GM12878 (cell line): ENCODE data around the gene LENG1. TPM values are rescaled to one million over a fixed set of nuclear protein-coding genes. Genes with fewer than 3 reads are reported as not detected.

Experiments used
- ATAC-seq: fragments of 200-7000 bp; cut with Tn5 transposase; 3 replicates; pipeline ENCODE4 v1.9.1; 2020; ENCODE audit warnings: mild to moderate bottlenecking, moderate library complexity
- BruUV-seq: library from RNA; stranded (reverse); fragments of 400-500 nt; replicated peaks from 2 replicates; lab custom pipeline; 2021; lab: Mats Ljungman, UMichigan
- CTCF ChIA-PET: fragments of 300-600 bp; sonication (Branson Sonifier 250); formaldehyde crosslinking; extraction: SDS; loops from one replicate; lab custom pipeline; 2021; ENCODE audit warnings: inconsistent platforms; lab: Yijun Ruan, JAX
- POLR2A ChIA-PET: fragments of 350-600 bp; formaldehyde crosslinking; extraction: SDS; loops from one replicate; lab custom pipeline; 2021; ENCODE audit warnings: inconsistent platforms; lab: Charles Lee
- RAD21 ChIA-PET: fragments of 300-600 bp; sonication (Branson Sonifier 250); formaldehyde crosslinking; loops from one replicate; lab custom pipeline; 2023; ENCODE audit warnings: antibody characterized with exemption; ENCODE audit not compliant: unreplicated experiment; lab: Charles Lee
- SMC1A ChIA-PET: fragments of 300-600 bp; sonication (Branson Sonifier 250); formaldehyde crosslinking; loops from one replicate; lab custom pipeline; 2023; ENCODE audit not compliant: unreplicated experiment, uncharacterized antibody; lab: Charles Lee
- DNase-seq: peaks from one replicate; pipeline ENCODE4 v3.0.0-alpha.2; 2011; ENCODE audit warnings: low read depth, low spot score
- FAIRE-seq: peaks from 3 replicates; lab custom pipeline; 2011; peaks lifted over from hg19 to GRCh38; lab: Jason Lieb, UNC
- H2AFZ ChIP-seq: 2 replicates; pipeline ENCODE4 v1.6.0; 2011; ENCODE audit warnings: low read depth, low read length, control low read depth; ENCODE audit not compliant: control insufficient read depth
- H3K27ac ChIP-seq: 2 replicates; pipeline ENCODE4 v1.5.1; 2011; ENCODE audit warnings: control low read depth; ENCODE audit not compliant: control insufficient read depth, insufficient read depth
- H3K27me3 ChIP-seq, 2 experiments: replicated peaks in 1 of 2; 2 replicates each; pipeline versions ENCODE4 v1.6.0 to v1.6.1; 2011; ENCODE audit warnings: low read length in 1 of 2; ENCODE audit not compliant: control insufficient read depth in 2 of 2, insufficient read depth in 2 of 2
- H3K36me3 ChIP-seq, 2 experiments: 2 replicates each; pipeline ENCODE4 v1.5.1; 2011; ENCODE audit warnings: low read length in 1 of 2; ENCODE audit not compliant: control insufficient read depth in 2 of 2, insufficient read depth in 2 of 2
- H3K4me1 ChIP-seq: 2 replicates; pipeline ENCODE4 v1.6.1; 2011; ENCODE audit warnings: mild to moderate bottlenecking, low read length, moderate library complexity, mixed read lengths; ENCODE audit not compliant: control insufficient read depth, insufficient read depth
- H3K4me2 ChIP-seq: 2 replicates; pipeline ENCODE4 v1.6.0; 2011; ENCODE audit warnings: control low read depth; ENCODE audit not compliant: control insufficient read depth, insufficient read depth
- H3K4me3 ChIP-seq: fragments of 200-600 bp; sonication (generic); 2 replicates; pipeline ENCODE4 v1.5.1; 2016
- H3K79me2 ChIP-seq: 2 replicates; pipeline ENCODE4 v1.6.0; 2011; ENCODE audit warnings: low read length; ENCODE audit not compliant: control insufficient read depth, insufficient read depth
- H3K9ac ChIP-seq: 2 replicates; pipeline ENCODE4 v1.8.0; 2011; ENCODE audit warnings: low read length, control low read depth, mixed read lengths; ENCODE audit not compliant: control insufficient read depth, insufficient read depth
- H3K9me3 ChIP-seq: replicated peaks from 3 replicates; pipeline ENCODE4 v1.5.1; 2011; ENCODE audit warnings: mild to moderate bottlenecking, low read length; ENCODE audit not compliant: control insufficient read depth, insufficient read depth
- H4K20me1 ChIP-seq: 2 replicates; pipeline ENCODE4 v1.6.0; 2011; ENCODE audit not compliant: control insufficient read depth, insufficient read depth
- CHD1 ChIP-seq: IDR thresholded peaks from 2 replicates; pipeline ENCODE4 v1.6.1; 2012; ENCODE audit warnings: low read depth, low read length, improper control_type of control experiment
- CHD4 ChIP-seq: fragments of 200-600 bp; sonication (generic); IDR thresholded peaks from 2 replicates; pipeline ENCODE4 v1.6.1; 2016; ENCODE audit warnings: mild to moderate bottlenecking
- CUX1 ChIP-seq: IDR thresholded peaks from 2 replicates; pipeline ENCODE4 v1.6.1; 2012; ENCODE audit warnings: improper control_type of control experiment, low read depth, low read length; ENCODE audit not compliant: insufficient replicate concordance
- E4F1 ChIP-seq: fragments of 450-650 bp; IDR thresholded peaks from 2 replicates; pipeline ENCODE4 v1.6.1; 2018; ENCODE audit warnings: borderline replicate concordance, mild to moderate bottlenecking; ENCODE audit not compliant: partially characterized antibody
- FOXK2 ChIP-seq: fragments of 450-650 bp; IDR thresholded peaks from 2 replicates; pipeline ENCODE4 v1.6.1; 2017; ENCODE audit warnings: mild to moderate bottlenecking, moderate library complexity
- KAT2A ChIP-seq: conservative IDR thresholded peaks from 2 replicates; pipeline ENCODE4 v1.6.1; 2011; ENCODE audit warnings: low read depth, low read length; ENCODE audit not compliant: control insufficient read depth
- KDM1A ChIP-seq: fragments of 200-600 bp; sonication (generic); IDR thresholded peaks from 2 replicates; pipeline ENCODE4 v1.6.1; 2016; ENCODE audit warnings: borderline replicate concordance
- SMAD1 ChIP-seq: fragments of 450-650 bp; IDR thresholded peaks from 2 replicates; pipeline ENCODE4 v1.6.1; 2018; ENCODE audit warnings: mild to moderate bottlenecking, low read depth; ENCODE audit not compliant: partially characterized antibody
- SMC3 ChIP-seq: IDR thresholded peaks from 2 replicates; pipeline ENCODE4 v1.6.1; 2011; ENCODE audit warnings: low read length, improper control_type of control experiment, borderline replicate concordance
- SREBF1 ChIP-seq: IDR thresholded peaks from 2 replicates; pipeline ENCODE4 v1.6.1; 2012; ENCODE audit warnings: mild to moderate bottlenecking, low read length
- SUPT20H ChIP-seq: IDR thresholded peaks from 2 replicates; pipeline ENCODE4 v1.6.1; 2011; ENCODE audit warnings: low read depth, mild to moderate bottlenecking, low read length, moderate library complexity, borderline replicate concordance; ENCODE audit not compliant: control insufficient read depth
- TAF1 ChIP-seq: IDR thresholded peaks from 2 replicates; pipeline ENCODE4 v1.6.1; 2011; ENCODE audit warnings: mild to moderate bottlenecking, low read depth, low read length, borderline replicate concordance
- TCF7 ChIP-seq: IDR thresholded peaks from 2 replicates; pipeline ENCODE4 v1.6.1; 2014; ENCODE audit warnings: antibody characterized with exemption, borderline replicate concordance
- WGBS: methylation state at CpG from one replicate; pipeline ENCODE4 v1.1.6; 2016; ENCODE audit warnings: low lambda C conversion rate; ENCODE audit not compliant: insufficient replicate concordance, insufficient coverage; ENCODE audit errors: missing lambda C conversion rate; 5-methylcytosine and 5-hydroxymethylcytosine counted together
- in situ Hi-C: fragments of 300-500 bp; cut with MboI; formaldehyde crosslinking; loops from 9 replicates; pipeline ENCODE4 v1.14.3; 2018; ENCODE audit warnings: mixed read lengths
- intact Hi-C: fragments of 100-400 bp; cut with micrococcal nuclease; formaldehyde crosslinking; loops from one replicate; pipeline ENCODE4 v1.14.2; 2022; ENCODE audit not compliant: unreplicated experiment
- polyA plus RNA-seq, 11 experiments: library from polyadenylated mRNA; depleted of rRNA in 4 of 11; unstranded in 6 of 11; stranded (reverse) in 5 of 11; fragments of >200 nt; fragmentation: Nextera tagmentation in 4 of 11; fragmentation: Illumina TruSeq in 1 of 11; extraction: Ambion mirVana in 4 of 11; extraction: Trizol in 1 of 11; gene quantifications; 1 replicate in 1 of 11; 2 replicates in 10 of 11; pipeline versions ENCODE4 v1.2.1 to v1.2.3, GENCODE V29; 2011 to 2016; ENCODE audit warnings: inconsistent platforms in 2 of 11, missing spikeins in 2 of 11, low read depth in 1 of 11
- total RNA-seq, 4 experiments: library from RNA; depleted of rRNA in 3 of 4; stranded (reverse); fragments of >200 nt in 3 of 4; fragmentation: Illumina TruSeq in 1 of 4; extraction: Trizol in 1 of 4; gene quantifications; 2 replicates each; pipeline versions ENCODE4 v1.2.1 to v1.2.3, GENCODE V29; 2013 to 2021

Gene LENG1
- total and polyA plus RNA-seq, 10 of the 15 experiments (the other 5 are each of a cell fraction or from before 2014, with no cell fraction given): 0.21 to 10.8 (median 5.8) TPM

GRCh38 chr19:54193011-54193410 is 33.5 kb upstream of the LENG1 start:
- Histone ChIP-seq H3K27ac (no peak overlapping the region), H3K9me3 (no peaks in the 10 kb centered on the region)
- POLR2A ChIA-PET: interaction anchor here (6.1 kb wide), 1 partner anchor 9 kb away, joined by 100 read pairs; the partner anchor contains the start of gene RPS9
- 96% methylated on average over 11 of the region's 11 CpGs for WGBS
- no peak for ATAC-seq
- CTCF ChIA-PET: no interaction called here
- RAD21 ChIA-PET: no interaction called here
- TF ChIP-seq TAF1 (no peak), SREBF1 (no peak), SUPT20H (no peak), SMAD1 (no peak), SMC3 (no peak), FOXK2 (no peak), KAT2A (no peak), TCF7 (no peak), E4F1 (no peak), KDM1A (no peak), CUX1 (no peak), CHD4 (no peak), CHD1 (no peak)
- TF ChIP-seq, all 136 proteins: peak for 0
- no TSS peak for BruUV-seq
- H2AFZ ChIP-seq: no peak overlapping the region
- in situ Hi-C loops (no loop called here), intact Hi-C loops (no loop called here)
- no peak for FAIRE-seq
- H3K27me3 ChIP-seq: no peaks in the 10 kb centered on the region
- H4K20me1 ChIP-seq: no peaks in the 10 kb centered on the region
- peaks cover 12% of the 10 kb centered on the region for H3K4me1 ChIP-seq
- no peak overlapping the region for H3K4me2 ChIP-seq
- H3K9ac ChIP-seq: no peak overlapping the region
- H3K4me3 ChIP-seq: no peak overlapping the region
- H3K79me2 ChIP-seq: peaks cover 18% of the 10 kb centered on the region
- no peak for DNase-seq
- SMC1A ChIA-PET: interaction anchor here (1.3 kb wide), 1 partner anchor 12 kb away, joined by 3 read pairs; no protein-coding TSS in a partner anchor
- peaks cover 2 to 4% of the 10 kb centered on the region in 2 experiments; a peak in 3 of 4 replicates for H3K36me3 ChIP-seq
